B cell (primary cell): ENCODE results near the gene COL28A1. TPM values are rescaled to one million over a fixed set of nuclear protein-coding genes. Genes with fewer than 3 reads are reported as not detected.

ENCODE experiments used
- ATAC-seq: fragments of 200-7000 bp; cut with Tn5 transposase; one replicate; pipeline ENCODE4 v1.10.0; 2021; ENCODE audit warnings: low read depth, mild to moderate bottlenecking, moderate number of reproducible peaks, moderate library complexity
- CTCF ChIA-PET: fragments of 350-600 bp; sonication (Branson Sonifier 250); formaldehyde crosslinking; loops from one replicate; lab custom pipeline; 2021; ENCODE audit warnings: antibody characterized with exemption, inconsistent platforms; lab: Charles Lee
- POLR2A ChIA-PET: fragments of 350-600 bp; sonication (Branson Sonifier 250); formaldehyde crosslinking; loops from one replicate; lab custom pipeline; 2021; ENCODE audit warnings: antibody characterized with exemption; lab: Charles Lee
- DNase-seq: peaks from one replicate; pipeline ENCODE4 v3.0.0; 2013
- H2AFZ ChIP-seq: 2 replicates; pipeline ENCODE4 v1.6.1; 2012; ENCODE audit warnings: mild to moderate bottlenecking, low read depth, low read length; ENCODE audit not compliant: insufficient read depth, poor library complexity, severe bottlenecking
- H3K27ac ChIP-seq, 2 donors: 1 replicate in 1 of 2; 2 replicates in 1 of 2; pipeline ENCODE4 v1.5.1; 2012 to 2013; ENCODE audit warnings: low read length in 2 of 2, mild to moderate bottlenecking in 2 of 2, moderate library complexity in 1 of 2
- H3K27me3 ChIP-seq, 4 experiments: fragments of 200-600 bp in 1 of 4; sonication (generic) in 1 of 4; replicated peaks in 1 of 4; 1 replicate in 2 of 4; 2 replicates in 2 of 4; pipeline versions ENCODE4 v1.6.1 to v1.7.0; 2013 to 2016; ENCODE audit warnings: low read length in 3 of 4, mild to moderate bottlenecking in 2 of 4, mixed read lengths in 1 of 4, moderate library complexity in 1 of 4; ENCODE audit not compliant: insufficient read depth in 4 of 4, control insufficient read depth in 3 of 4; ENCODE audit errors: control extremely low read depth in 1 of 4
- H3K36me3 ChIP-seq, 2 experiments: replicated peaks in 1 of 2; 1 replicate in 1 of 2; 2 replicates in 1 of 2; pipeline versions ENCODE4 v1.6.1 to v1.7.1; 2013; ENCODE audit warnings: low read length in 1 of 2; ENCODE audit not compliant: insufficient read depth in 2 of 2, control insufficient read depth in 1 of 2; ENCODE audit errors: control extremely low read depth in 1 of 2, extremely low read depth in 1 of 2
- H3K4me1 ChIP-seq, 2 donors: fragments of 200-600 bp in 1 of 2; sonication (generic) in 1 of 2; 1 replicate in 1 of 2; 2 replicates in 1 of 2; pipeline versions ENCODE4 v1.5.1 to v1.6.1; 2013 to 2017; ENCODE audit warnings: low read length in 2 of 2; ENCODE audit not compliant: control insufficient read depth in 2 of 2, insufficient read depth in 2 of 2
- H3K4me2 ChIP-seq: replicated peaks from 2 replicates; pipeline ENCODE3; 2012; ENCODE audit warnings: mild to moderate bottlenecking, low read depth, low read length; ENCODE audit not compliant: poor library complexity, severe bottlenecking
- H3K4me3 ChIP-seq, 5 experiments: fragments of 200-600 bp in 1 of 5; sonication (generic) in 1 of 5; 1 replicate in 3 of 5; 2 replicates in 2 of 5; pipeline versions ENCODE4 v1.5.1 to v1.7.0; 2011 to 2016; ENCODE audit warnings: low read length in 4 of 5, mild to moderate bottlenecking in 4 of 5, low read depth in 2 of 5, control low read depth in 1 of 5, moderate library complexity in 1 of 5; ENCODE audit not compliant: insufficient read depth in 1 of 5; ENCODE audit errors: control extremely low read depth in 1 of 5, extremely low read depth in 1 of 5
- H3K79me2 ChIP-seq: fragments of 200-600 bp; sonication (generic); one replicate; pipeline ENCODE4 v1.6.0; 2016; ENCODE audit warnings: low read length; ENCODE audit not compliant: control insufficient read depth, insufficient read depth
- H3K9ac ChIP-seq: fragments of 200-600 bp; sonication (generic); 2 replicates; pipeline ENCODE4 v1.6.1; 2017; ENCODE audit warnings: mild to moderate bottlenecking, low read length, moderate library complexity
- H3K9me3 ChIP-seq, 3 donors: one replicate each; pipeline versions ENCODE4 v1.6.1 to v1.7.1; 2013; ENCODE audit warnings: low read length in 2 of 3; ENCODE audit not compliant: control insufficient read depth in 2 of 3, insufficient read depth in 1 of 3; ENCODE audit errors: control extremely low read depth in 1 of 3
- H4K20me1 ChIP-seq: 2 replicates; pipeline ENCODE4 v1.6.0; 2012; ENCODE audit warnings: mild to moderate bottlenecking, low read length; ENCODE audit not compliant: insufficient read depth, control insufficient read depth, poor library complexity, severe bottlenecking
- H3K27ac Mint-ChIP-seq: one replicate; pipeline ENCODE4 v1.8.0; 2021; ENCODE audit warnings: mixed read lengths
- H3K27me3 Mint-ChIP-seq: one replicate; pipeline ENCODE4 v1.8.0; 2021; ENCODE audit warnings: mixed read lengths
- H3K4me1 Mint-ChIP-seq: one replicate; pipeline ENCODE4 v1.8.0; 2021; ENCODE audit warnings: mixed read lengths
- H3K4me3 Mint-ChIP-seq: one replicate; pipeline ENCODE4 v1.8.0; 2021; ENCODE audit warnings: mixed read lengths
- H3K9me3 Mint-ChIP-seq: one replicate; pipeline ENCODE4 v1.8.0; 2022; ENCODE audit warnings: mixed read lengths; ENCODE audit not compliant: insufficient read depth
- CTCF ChIP-seq: fragments of 200-600 bp; IDR thresholded peaks from one replicate; pipeline ENCODE4 v1.8.0; 2022; ENCODE audit warnings: antibody characterized with exemption, mild to moderate bottlenecking
- EZH2 ChIP-seq: IDR thresholded peaks from 2 replicates; pipeline ENCODE4 v1.6.1; 2012; ENCODE audit warnings: borderline replicate concordance, low read depth, mild to moderate bottlenecking, moderate library complexity, low read length; ENCODE audit not compliant: insufficient read depth, poor library complexity, severe bottlenecking
- WGBS: methylation state at CpG from one replicate; pipeline ENCODE4 v1.1.5; 2013; ENCODE audit warnings: missing lambda C conversion rate; ENCODE audit not compliant: insufficient coverage; 5-methylcytosine and 5-hydroxymethylcytosine counted together
- intact Hi-C: fragments of 100-400 bp; cut with micrococcal nuclease; formaldehyde crosslinking; loops from one replicate; pipeline ENCODE4 v1.10.0; 2022
- polyA plus RNA-seq: library from polyadenylated mRNA; depleted of rRNA; stranded (reverse); fragments of >200 nt; gene quantifications from 2 replicates; pipeline ENCODE4 v1.2.3, GENCODE V29; 2012
- total RNA-seq, 2 donors: library from RNA; stranded (reverse); fragments of 120-200 nt in 1 of 2; gene quantifications; 1 replicate in 1 of 2; 2 replicates in 1 of 2; pipeline versions ENCODE4 v1.2.3 to v1.2.4, GENCODE V29; 2013 to 2022

COL28A1 gene
- total and polyA plus RNA-seq, 2 donors (not counting 1 experiment from before 2014, with no cell fraction given): 0.18 to 0.67 TPM

DNA sequence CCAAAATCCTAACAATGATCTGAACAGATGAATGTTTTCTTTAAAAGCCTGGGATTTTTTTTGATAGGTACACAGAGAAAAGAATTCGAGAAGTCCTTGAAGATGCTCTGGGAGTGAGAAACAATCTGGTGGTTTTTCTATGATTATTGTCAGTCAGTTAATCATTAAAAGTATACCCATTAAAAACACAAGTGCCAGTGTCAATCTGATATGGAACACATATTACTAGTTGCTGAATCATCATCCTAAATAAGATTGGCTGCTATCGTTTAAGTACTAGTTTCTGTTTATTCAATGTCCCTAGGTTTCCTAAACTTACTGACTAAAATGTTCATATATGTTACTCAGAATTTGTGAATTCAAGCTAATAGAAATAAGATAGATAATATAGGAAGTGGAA lies 16.1 kb downstream of the COL28A1 start:
- Mint-ChIP-seq H3K27me3 (no peaks in the 10 kb centered on the region), H3K4me1 (no peaks in the 10 kb centered on the region), H3K4me3 (no peak overlapping the region), H3K27ac (no peak overlapping the region), H3K9me3 (no peaks in the 10 kb centered on the region)
- no peak overlapping the region for H3K4me3 ChIP-seq
- H3K9me3 ChIP-seq: no peaks in the 10 kb centered on the region
- ATAC-seq: no peak
- no peaks in the 10 kb centered on the region for H3K27me3 ChIP-seq
- no peaks in the 10 kb centered on the region for H3K79me2 ChIP-seq
- TF ChIP-seq EZH2 (no peak), CTCF (no peak)
- no peak overlapping the region for H3K4me2 ChIP-seq
- H3K27ac ChIP-seq: no peak overlapping the region
- no CpG with 5 or more reads among the region's 2 CpGs for WGBS
- no peak overlapping the region for H3K9ac ChIP-seq
- intact Hi-C loops: no loop called here
- H2AFZ ChIP-seq: no peak overlapping the region
- ChIA-PET CTCF (no interaction called here), POLR2A (no interaction called here)
- no peaks in the 10 kb centered on the region for H3K36me3 ChIP-seq
- H3K4me1 ChIP-seq: no peaks in the 10 kb centered on the region
- H4K20me1 ChIP-seq: no peaks in the 10 kb centered on the region
- DNase-seq: no peak

DNA sequence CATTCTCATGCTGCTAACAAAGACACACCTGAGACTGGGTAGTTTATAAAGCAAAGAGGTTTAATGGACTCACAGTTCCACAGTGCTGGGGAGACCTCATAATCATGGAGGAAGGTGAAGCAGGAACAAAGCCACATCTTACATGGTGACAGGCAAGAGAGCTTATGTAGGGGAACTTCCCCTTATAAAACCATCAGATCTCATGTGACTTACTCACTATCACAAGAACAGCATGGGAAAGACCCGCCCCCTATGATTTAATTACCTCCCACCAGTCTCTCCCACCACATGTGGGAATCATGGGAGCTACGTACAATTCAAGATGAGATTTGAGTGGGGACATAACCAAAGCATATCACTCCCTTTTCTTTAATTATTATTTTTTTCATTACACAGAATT lies 16.6 kb downstream of the COL28A1 start:
- Mint-ChIP-seq H3K27ac (no peak overlapping the region), H3K4me3 (no peak overlapping the region), H3K4me1 (no peaks in the 10 kb centered on the region), H3K27me3 (no peaks in the 10 kb centered on the region), H3K9me3 (no peaks in the 10 kb centered on the region)
- no peak overlapping the region for H3K4me2 ChIP-seq
- no peaks in the 10 kb centered on the region for H4K20me1 ChIP-seq
- no peak overlapping the region for H2AFZ ChIP-seq
- POLR2A ChIA-PET: no interaction called here
- WGBS: no CpG with 5 or more reads among the region's 2 CpGs
- H3K27ac ChIP-seq: no peak overlapping the region
- no peak overlapping the region for H3K4me3 ChIP-seq
- ATAC-seq (no peak), DNase-seq (no peak)
- no peaks in the 10 kb centered on the region for H3K4me1 ChIP-seq
- CTCF ChIA-PET: no interaction called here
- H3K9ac ChIP-seq: no peak overlapping the region
- H3K9me3 ChIP-seq: no peaks in the 10 kb centered on the region
- H3K27me3 ChIP-seq: no peaks in the 10 kb centered on the region
- H3K36me3 ChIP-seq: no peaks in the 10 kb centered on the region
- TF ChIP-seq CTCF (no peak), EZH2 (no peak)
- intact Hi-C loops: no loop called here
- H3K79me2 ChIP-seq: no peaks in the 10 kb centered on the region
